Stimulated activated CD4-positive, alpha-beta T cell treated with anti-CD3 and anti-CD28 coated beads, Interleukin-15, amount 100 ng/mL, for 48 hours (primary cell): Measurements from ENCODE around the gene FLT3LG.

Experiments
- DNase-seq, 2 donors: peaks; one replicate each; pipeline ENCODE4 v3.0.0-alpha.2; 2020; ENCODE audit warnings: low read depth in 2 of 2

The FLT3LG gene

GRCh38 chr19:49513746-49514118, 39.7 kb downstream of the FLT3LG start:
- no peak for DNase-seq

GRCh38 chr19:49514151-49514550, 40.1 kb downstream of the FLT3LG start:
- DNase-seq = no peak

- DNase-seq = no peak
These were observed 41.8 kb downstream of the FLT3LG start for GRCh38 chr19:49515767-49516166.

GRCh38 chr19:49518033-49518432, 44.0 kb downstream of the FLT3LG start:
- no peak for DNase-seq

- DNase-seq = no peak
These were observed 46.8 kb downstream of the FLT3LG start for GRCh38 chr19:49520705-49521319.

GRCh38 chr19:49524812-49525455, 50.9 kb downstream of the FLT3LG start:
- no peak for DNase-seq

GRCh38 chr19:49528211-49528771, 54.3 kb downstream of the FLT3LG start:
- no peak for DNase-seq

- DNase-seq = no peak
These were observed 56.7 kb downstream of the FLT3LG start for GRCh38 chr19:49530708-49531107.

- DNase-seq = peak in 1 of 2 donors; percentile 74
These were observed 59.8 kb downstream of the FLT3LG start for GRCh38 chr19:49533551-49534488.

- no peak for DNase-seq
These were observed 60.8 kb downstream of the FLT3LG start for GRCh38 chr19:49534632-49535385.
